Measurements from ENCODE around the gene ATP1B1.
"Not testable (repeated sequence)": the region's sequence is repeated elsewhere in the genome, so short reads cannot be mapped to it uniquely, and the experiment has no call there.

Gene ATP1B1

DNA sequence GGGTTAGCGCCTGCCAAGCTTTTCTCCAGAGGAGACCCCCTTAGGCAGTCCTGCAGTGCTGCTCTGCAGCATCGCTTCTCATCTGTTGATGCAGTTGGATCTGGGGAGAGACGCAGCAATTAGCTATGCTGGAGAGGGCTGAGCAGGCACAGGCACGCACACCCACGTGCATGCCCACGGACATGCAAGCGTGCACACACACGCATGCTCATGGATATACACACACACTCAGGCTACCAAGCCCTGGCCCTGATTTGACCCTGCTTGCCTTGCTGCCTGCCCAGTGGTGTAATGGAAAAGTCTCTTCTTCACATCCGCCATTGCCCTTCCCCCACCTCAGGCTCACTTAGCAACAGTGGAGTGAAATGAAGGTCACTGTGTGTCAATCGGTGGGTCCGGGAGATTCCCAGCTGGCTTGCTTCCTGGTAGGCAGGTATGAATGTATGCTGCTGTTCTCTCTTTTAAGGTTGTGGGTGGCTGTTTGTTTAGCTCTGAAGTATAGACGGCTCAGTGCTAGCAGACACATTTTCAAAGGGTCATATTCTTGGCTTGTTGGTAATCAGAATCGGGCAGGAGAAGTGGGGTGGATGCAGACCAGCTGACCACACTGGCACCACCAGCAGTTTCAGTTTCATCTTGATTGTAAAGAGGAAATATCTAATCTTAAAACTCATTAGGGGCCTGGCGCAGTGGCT lies 9.5 kb downstream of the ATP1B1 start:
- DNase-seq (ENCODE audit: low spot score) = no peak

DNA sequence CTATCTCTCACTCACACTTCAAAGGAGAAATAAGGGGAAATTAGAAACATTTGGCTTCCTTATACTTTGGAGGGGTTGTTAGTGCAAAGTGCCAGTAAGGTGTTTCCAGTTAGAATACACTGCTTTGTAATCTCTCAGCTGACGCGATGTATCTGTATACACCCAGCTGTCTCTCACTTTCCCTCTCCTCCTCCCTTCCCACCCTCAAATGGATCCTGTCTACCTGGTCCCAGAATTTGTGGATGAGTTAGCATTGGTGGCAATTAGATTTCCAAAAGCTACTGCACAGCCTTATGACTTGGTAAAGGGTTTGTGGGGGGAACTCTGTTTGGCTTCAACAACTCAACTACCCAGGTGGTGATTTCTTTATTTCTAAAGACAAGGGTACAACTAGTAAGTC lies 10.5 kb downstream of the ATP1B1 start:
- no peak for DNase-seq (ENCODE audit: low spot score)

DNA sequence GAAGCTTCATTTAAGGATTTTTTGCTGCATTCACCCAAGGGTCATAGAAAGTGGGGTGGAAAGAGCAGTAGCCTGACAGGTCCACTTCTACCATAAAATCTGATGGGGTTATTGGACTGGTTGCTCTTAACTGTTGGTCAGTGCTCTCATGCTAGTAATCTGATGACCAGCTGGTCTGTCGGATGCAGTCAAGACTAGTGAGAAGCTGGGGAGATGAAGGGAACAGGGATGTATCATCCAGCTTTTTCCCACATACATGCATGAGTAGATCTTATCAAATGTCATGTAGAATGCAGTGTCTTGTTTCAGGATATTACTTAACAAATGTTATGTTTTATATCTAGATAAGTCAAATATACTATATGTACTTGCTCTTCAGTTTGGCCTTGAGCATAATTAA lies 11.1 kb downstream of the ATP1B1 start:
- DNase-seq (ENCODE audit: low spot score) = no peak

DNA sequence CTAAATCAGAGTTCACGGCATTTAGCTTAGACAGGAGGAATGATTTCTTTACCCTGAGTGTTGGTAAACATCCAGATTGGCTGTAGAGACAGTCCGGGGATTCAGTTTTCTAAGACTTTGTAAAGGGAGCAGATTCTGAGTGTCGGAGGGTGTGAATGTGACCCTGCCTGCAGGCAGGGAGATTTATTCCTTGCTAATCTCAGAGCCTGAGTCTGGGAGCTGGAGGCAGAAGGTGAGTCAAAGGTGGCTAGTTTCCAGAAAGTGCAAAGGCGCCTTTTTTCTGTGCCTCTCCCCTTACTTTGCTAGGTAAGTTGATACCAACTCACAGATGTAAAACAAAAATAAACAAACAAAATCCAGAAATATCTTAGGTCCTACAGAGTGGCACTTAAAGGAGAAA lies 11.7 kb downstream of the ATP1B1 start:
- DNase-seq (ENCODE audit: low spot score) = no peak

DNA sequence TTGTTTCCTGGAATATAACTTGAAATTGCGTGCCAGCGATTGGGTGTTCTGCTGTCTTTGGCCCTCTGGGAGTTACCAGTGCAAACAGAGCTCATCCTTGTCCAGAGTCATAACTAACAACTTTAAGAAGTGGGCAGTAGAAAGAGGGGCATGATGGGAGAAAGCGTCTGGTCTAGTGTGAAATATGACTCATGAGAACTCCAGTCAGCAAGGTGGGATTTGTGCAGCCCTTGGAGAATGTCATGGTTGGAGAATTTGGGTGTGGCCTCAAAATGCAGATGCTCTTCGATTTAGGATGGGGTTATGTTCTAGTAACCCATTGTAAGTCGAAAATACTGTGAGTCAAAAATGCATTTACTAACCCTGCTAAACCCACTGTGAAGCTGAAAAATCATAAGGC lies 12.9 kb downstream of the ATP1B1 start:
- no peak for DNase-seq (ENCODE audit: low spot score)

DNA sequence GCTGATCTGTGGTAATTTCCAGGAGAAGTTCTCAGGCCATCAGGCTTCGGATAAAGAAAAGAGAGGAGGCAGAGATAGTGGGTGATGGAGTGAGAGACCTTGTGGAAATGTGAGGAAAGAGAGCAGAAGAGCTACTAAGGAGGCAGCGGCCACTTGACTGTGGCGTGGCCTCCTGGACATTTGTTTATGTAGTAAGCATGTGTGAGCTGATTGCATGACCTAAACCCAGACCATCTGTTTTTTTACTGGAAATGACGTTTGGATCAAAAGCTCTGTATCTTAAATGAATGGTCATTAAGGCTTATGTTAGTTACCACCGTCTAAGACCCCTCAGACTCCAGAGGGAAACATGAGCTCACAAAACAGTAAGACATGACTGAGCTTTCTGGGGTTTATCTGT lies 13.6 kb downstream of the ATP1B1 start:
- DNase-seq (ENCODE audit: low spot score) = no peak

DNA sequence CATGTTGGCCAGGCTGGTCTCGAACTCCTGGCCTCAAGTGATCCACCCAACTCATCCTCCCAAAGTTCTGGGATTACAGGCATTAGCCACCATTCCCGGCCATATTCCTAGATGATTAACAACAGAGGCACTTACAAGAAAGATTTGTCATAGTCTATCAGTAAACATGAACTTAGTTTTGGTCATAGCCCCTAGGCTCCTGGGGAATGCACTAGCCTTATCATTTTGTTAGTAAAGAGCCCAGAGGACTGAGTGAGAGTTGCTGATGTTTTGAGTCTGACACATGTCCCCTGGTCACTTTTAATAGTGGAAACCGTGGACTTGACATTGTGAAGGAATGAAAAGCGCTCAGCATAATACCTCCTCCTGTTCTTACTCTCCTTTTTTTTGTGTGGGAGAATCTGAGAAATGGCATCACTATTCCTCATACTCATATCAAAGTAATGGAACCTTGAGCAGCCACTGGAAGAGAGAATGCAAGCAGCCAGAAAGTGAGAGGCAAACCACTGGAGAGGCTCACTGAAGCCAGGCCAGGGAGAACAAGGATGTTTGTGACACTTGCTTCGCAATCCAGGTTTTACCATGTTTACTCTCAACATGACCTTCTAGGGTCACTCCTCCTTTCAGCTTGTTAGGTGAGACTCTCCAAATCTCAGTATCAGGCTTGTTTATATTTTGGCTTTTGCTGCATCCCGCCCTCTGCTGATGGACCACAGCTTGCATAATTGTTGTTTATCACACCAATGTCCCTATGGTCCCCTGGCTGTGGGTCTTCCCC lies 14.8 kb downstream of the ATP1B1 start:
- no peak for DNase-seq (ENCODE audit: low spot score)

DNA sequence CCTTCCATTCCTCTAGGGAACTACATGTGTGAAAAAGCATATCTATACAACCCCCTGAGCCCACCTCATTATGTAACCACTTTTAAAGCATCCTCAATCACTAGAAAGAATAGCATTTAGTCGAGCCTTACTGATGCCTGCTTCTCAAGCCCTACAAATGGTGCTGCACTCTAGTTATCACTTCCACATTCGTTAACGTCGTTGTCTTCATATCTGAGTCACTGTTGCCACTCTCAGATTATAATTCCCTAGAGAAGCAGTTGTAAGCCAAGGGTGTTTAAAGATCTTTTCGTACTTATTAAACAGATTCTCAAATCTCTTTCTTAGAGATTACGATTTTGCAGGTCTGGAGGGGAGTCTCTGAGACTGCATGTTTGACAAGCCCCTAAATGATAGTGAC lies 16.5 kb downstream of the ATP1B1 start:
- DNase-seq (ENCODE audit: low spot score) = no peak

DNA sequence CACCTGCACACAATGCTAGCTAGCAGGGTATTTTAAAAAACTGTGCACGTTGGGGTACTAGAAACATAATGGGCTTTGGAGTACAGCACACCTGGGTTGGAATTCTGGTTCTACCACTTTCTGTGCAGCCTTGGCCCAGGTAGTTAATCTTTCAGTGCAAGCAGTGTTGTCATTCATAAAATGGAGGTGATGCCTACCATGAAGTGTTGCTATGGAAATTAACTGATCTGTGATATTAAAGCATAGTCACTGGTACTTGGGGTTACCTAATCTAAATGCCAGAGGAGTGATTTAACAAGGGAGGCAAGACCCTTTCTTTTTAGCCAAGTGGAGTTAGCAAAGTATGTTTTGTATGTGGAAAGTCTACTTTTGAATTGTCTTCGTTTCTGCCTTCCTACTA lies 18.0 kb downstream of the ATP1B1 start:
- no peak for DNase-seq (ENCODE audit: low spot score)

DNA sequence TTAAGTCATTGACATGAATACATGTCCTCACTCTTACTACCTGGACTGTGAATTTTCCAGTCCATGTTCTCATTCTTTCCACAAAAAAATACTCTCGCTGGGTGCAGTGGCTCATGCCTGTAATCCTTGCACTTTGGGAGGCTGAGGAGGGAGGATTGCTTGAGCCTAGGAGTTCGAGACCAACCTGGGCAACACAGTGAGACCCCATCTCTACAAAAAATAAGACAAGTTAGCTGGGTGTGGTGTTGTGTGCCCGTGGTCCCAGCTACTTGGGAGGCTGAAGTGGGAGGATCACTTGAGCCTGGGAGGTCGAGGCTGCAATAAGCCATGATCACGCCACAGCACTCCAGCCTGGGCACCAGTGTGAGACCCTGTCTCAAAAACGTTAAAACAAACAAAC lies 19.1 kb downstream of the ATP1B1 start:
- DNase-seq (ENCODE audit: low spot score) = not testable (repeated sequence)

DNA sequence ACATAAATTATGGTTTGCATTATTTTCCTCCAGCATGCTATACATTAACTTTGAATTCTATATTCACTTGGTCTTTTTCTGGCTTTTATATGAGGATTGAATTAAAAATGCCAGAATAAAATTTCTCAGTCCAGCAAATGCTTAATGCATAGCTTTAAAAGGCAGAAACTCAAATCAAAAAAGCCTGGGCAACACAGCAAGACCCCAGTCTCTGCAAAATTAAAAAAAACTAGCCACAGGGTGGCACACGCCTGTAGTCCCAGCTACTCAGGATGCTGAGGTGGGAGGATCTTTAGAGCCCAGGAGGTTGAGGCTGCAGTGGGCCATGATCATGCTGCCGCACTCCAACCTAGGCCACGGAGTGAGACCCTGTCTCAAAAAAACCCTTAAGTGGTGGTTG lies 19.8 kb downstream of the ATP1B1 start:
- no peak for DNase-seq (ENCODE audit: low spot score)

DNA sequence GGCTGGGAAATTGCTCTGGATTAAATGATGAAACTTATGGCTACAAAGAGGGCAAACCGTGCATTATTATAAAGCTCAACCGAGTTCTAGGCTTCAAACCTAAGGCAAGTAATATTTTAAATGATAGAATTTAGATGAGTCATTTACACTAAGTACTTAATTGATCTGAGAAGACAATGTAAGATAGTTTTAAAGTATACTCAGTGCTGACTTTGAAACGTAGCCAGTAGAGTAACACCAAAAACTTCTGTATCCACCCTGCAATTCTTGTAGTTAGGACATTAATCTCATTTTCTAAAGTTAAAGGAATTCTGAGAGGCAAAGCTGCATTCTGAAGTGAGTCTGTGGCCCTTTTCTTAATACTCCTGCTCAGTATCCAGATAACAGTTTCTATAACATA lies 20.8 kb downstream of the ATP1B1 start:
- DNase-seq (ENCODE audit: low spot score) = no peak

DNA sequence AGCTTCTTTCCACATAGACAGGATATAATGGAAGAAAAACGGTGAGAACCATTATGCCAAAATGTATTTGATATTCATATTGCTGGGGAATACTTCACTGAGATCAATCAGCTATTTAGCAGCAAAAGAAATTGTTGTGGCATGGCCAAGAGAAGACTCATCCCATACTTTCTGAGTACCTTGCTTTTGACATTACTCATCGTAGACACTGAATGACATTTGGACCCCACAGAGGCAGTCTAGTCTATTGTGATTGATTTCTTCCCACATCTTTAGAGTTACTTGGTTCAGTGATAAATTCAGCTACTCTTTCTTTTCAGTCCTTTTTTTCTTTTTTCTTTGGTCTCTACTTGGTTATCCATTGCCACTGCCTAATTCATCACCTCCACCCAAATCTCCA lies 22.1 kb downstream of the ATP1B1 start:
- no peak for DNase-seq (ENCODE audit: low spot score)

DNA sequence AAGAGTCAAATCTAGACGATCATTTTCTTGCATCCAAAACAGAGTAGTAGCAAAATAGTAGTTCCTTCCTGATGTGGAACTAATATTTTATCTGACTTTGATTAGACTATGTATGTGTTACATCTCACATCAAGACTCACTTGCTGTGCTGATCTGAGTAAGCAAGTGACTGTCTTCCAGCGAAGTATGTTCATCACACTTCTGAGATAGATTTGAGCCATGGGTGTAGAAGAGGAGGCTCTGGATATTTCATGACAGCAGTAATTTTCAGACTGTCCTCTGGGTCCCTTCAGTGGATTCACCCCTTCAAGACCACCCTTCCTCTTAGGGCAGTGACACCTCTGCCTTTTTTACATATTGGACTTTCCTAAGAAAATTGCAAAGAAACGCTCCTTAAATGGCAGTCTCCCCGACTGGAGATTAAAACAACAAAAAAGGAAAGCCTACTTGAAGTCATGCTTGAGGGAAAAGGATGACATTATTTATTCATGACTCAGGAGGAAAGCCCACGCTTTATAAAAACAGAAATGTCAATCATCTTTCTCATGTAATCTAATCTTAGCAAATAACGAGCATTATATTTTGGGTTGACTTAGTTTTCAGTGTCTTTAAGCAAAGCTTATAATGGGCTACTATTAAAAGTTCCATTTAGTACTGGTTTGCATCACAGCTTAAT lies 22.8 kb downstream of the ATP1B1 start:
- DNase-seq (ENCODE audit: low spot score) = no peak

DNA sequence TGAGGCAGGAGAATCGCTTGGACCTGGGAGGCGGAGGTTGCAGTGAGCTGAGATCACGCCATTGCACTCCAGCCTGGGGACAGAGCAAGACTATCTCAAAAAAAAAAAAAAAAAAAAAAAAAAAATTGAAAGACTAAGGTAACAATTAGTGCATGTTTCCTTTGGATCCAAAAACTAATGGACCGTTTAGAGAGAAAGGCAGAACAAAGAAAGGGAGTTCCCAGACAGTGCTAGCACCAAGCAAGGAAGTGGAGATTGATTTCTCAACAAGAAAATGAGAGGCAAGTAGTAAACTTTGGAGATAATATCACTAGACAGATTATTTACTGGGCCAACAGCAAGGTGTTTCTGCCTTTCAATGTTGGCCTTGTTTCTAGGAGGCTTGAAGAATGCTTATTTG lies 24.2 kb downstream of the ATP1B1 start:
- no peak for DNase-seq (ENCODE audit: low spot score)

DNA sequence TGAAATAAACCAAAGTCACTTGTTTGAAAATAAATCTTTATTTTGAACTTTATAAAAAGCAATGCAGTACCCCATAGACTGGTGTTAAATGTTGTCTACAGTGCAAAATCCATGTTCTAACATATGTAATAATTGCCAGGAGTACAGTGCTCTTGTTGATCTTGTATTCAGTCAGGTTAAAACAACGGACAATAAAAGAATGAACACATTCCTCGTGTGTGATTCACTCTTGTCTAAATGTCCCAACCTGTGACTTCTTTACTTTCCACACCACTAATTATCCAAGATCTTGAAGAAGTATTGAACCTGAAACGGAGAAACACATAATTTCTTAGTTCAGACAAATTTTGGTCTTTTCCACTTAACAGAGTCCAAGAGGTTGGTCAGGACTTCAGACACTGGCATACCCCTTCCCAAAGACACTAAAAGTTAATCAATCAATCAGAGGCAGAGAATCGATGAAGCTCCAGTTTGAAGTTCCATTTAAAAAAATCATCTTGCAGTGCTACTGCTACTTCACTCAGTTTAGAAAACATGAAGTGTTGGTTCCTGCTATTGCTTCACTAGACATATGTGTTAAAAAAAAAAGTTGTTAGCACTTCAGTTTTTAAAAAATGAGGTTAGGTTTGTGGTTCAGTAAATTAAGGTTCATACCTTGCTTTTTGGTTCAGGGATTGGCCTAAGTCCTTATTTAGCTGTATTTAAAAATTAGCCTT lies 26.2 kb downstream of the ATP1B1 start:
- no peak for DNase-seq (ENCODE audit: low spot score)

DNA sequence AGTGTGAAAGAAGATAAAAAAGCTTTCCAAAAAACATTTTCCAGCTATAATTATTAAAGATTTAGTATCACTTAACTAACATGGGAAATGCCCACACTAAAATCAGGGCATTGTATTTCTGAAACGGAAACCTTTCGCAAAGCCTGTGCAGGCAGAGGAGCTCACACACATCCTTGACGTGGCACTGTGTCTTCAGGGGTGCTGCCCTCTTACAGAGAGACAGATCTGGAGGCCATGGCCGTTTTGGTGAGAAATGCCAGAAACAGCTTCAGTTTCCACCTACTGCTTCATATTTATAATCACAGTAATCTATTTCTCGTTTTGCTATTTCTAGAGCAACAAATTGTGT lies 26.7 kb downstream of the ATP1B1 start:
- DNase-seq (ENCODE audit: low spot score) = no peak

DNA sequence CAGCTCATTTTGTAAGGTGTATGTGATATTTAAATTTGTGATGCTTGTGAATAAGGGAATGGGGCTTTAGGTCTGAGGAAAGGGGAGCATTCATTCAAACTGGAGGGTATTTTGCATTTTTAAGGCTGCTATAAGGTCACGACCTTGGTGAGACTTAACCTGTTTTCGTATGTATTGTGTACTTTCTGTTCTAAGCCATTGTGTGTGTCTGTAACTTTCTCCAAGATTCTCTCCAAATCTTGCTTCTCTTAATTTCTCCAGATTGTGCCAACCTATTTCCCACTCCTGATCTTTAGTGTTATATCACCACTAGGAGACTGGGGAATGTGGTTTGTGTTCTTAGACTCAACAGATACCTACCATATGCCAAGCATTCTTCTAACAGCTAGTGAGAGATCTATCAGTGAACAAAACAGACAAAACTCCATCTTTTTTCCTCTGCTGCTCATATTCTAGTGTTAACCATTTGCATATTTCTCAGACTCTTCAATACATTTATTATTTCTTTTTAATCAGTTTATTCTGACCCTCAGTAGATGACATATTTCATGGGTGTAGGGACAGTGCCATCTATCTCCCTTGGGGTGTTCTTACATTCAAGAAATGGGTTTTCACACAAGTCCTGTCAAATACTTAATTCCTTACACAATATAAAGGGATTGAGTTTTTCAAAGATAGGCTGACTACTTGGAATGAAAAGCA lies 27.5 kb downstream of the ATP1B1 start:
- DNase-seq (ENCODE audit: low spot score) = no peak

DNA sequence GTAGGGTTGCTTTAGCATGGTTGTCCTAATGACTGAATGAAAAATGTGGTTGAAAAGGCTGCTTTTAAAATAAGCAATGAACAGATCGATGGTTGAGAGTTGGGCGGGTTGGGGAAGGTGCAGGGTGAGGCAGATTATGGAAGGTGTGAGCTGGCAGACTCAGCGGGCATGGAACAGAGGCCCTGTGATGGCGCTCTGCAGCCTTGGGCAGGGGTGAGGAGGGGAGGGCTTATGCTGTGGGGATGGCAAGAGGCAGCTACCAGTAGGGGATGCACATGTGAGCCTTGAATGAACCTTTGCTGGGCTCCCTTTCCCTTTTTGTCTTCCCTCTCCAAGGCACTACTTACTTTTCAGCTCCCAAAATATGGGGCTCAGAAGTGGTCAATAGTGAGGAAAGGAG lies 30.9 kb downstream of the ATP1B1 start:
- no peak for DNase-seq (ENCODE audit: low spot score)

DNA sequence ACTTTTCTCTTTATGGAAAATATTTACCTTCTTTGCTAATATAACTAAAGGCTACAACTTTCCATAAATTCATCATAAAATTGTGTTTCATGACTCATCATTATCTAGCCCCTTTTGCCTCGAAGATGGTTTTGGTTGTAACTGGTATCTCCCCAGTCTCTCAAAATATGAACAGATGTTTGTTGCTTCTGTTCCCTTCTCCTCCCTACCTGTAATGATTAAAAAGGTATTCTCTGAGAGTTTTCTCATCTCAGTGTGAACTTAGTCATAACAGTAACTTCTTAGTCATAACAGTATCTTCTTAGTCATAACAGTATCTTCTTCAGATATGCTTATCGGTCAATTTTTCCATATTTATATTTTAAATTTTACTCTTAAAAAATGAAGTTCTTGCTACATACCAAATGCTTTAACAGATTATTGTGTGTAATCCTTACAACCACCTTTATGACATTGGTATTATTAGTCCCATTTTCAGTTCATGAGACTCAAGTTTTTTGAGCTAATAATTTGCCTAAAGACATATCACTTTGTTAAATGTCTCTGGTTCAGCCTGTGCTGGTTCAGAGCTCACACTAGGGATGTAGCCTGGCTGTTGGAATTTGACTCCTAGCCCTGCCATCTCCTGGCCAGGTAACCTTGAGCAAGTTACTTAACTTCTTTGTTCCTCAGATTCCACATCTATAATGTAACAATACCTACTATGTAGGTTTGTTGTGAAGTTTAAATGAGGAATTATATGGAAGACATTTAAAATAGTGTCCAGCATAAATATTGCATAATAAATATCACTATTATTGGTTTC lies 32.6 kb downstream of the ATP1B1 start:
- DNase-seq (ENCODE audit: low spot score) = no peak

DNA sequence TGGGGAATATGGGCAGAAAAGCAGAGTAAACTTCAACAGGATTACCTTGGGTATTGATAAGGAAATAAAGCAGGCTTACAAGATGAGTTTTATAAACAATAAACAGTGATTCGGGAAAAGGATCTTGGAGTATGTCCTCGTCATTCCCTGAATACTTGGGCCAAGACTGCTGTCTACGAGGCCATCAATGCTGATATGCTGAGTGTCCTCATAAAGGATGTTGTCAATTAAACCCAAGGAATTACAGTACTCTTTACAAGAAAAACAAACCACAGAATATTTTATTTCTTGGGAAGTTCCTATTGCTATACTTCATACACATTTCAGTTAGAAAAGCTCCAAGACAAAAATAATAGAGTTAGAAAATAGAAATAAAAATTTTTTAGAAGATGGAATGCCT lies 34.9 kb downstream of the ATP1B1 start:
- DNase-seq (ENCODE audit: low spot score) = no peak

Data from LoVo (cell line).